GM19452 (cell line): ENCODE measurements around the gene STAT5A.
"Not testable (repeated sequence)": the region's sequence is repeated elsewhere in the genome, so short reads cannot be mapped to it uniquely, and the experiment has no call there.

Experiments used
- ATAC-seq: cut with Tn5 transposase; IDR thresholded peaks from one replicate; pipeline ENCODE4 v1.9.1; 2021; ENCODE audit not compliant: unreplicated experiment

Gene STAT5A

GRCh38 chr17:42287977-42288802 is at the start of gene STAT5A:
TSS of gene STAT5A (plus strand) at chr17:42288498. CDS start at chr17:42289412, 914 bp downstream.
- ATAC-seq = peak; percentile 62

- not testable (repeated sequence) for ATAC-seq
These were observed 48.7 kb upstream of the STAT5A start for GRCh38 chr17:42239576-42239975.

- no peak for ATAC-seq
These were observed 48.1 kb upstream of the STAT5A start for GRCh38 chr17:42240201-42240600.

GRCh38 chr17:42240863-42241262 is 47.4 kb upstream of the STAT5A start:
- ATAC-seq = not testable (repeated sequence)

- ATAC-seq = no peak
These were observed 46.4 kb upstream of the STAT5A start for GRCh38 chr17:42241871-42242270.

- no peak for ATAC-seq
These were observed 44.8 kb upstream of the STAT5A start for GRCh38 chr17:42243493-42243982.

- not testable (repeated sequence) for ATAC-seq
These were observed 44.2 kb upstream of the STAT5A start for GRCh38 chr17:42244116-42244515.

GRCh38 chr17:42245183-42245582 is 43.1 kb upstream of the STAT5A start:
- not testable (repeated sequence) for ATAC-seq

GRCh38 chr17:42246515-42246914 is 41.8 kb upstream of the STAT5A start:
- no peak for ATAC-seq

GRCh38 chr17:42247734-42248133 is 40.6 kb upstream of the STAT5A start:
- no peak for ATAC-seq

GRCh38 chr17:42248351-42249179 is 39.7 kb upstream of the STAT5A start:
- ATAC-seq = peak; percentile 73

- no peak for ATAC-seq
These were observed 38.4 kb upstream of the STAT5A start for GRCh38 chr17:42249681-42250446.

GRCh38 chr17:42251115-42251514 is 37.2 kb upstream of the STAT5A start:
- no peak for ATAC-seq

GRCh38 chr17:42252597-42253550 is 35.4 kb upstream of the STAT5A start:
- ATAC-seq = no peak

GRCh38 chr17:42253578-42253977 is 34.7 kb upstream of the STAT5A start:
- no peak for ATAC-seq

GRCh38 chr17:42255445-42255844 is 32.9 kb upstream of the STAT5A start:
- no peak for ATAC-seq

GRCh38 chr17:42260318-42260717 is 28.0 kb upstream of the STAT5A start:
- ATAC-seq = no peak

GRCh38 chr17:42264366-42264765 is 23.9 kb upstream of the STAT5A start:
- ATAC-seq = not testable (repeated sequence)

GRCh38 chr17:42266462-42266861 is 21.8 kb upstream of the STAT5A start:
- no peak for ATAC-seq
